ENCODE results near the gene TBX6. TPM values are rescaled to one million over a fixed set of nuclear protein-coding genes. Genes with fewer than 3 reads are reported as not detected.
A peak's percentile ranks its signal among the peaks of the same experiment; 100 is the strongest.

Gene TBX6
- total RNA-seq, 1 donor from 2014 or later = 2.7 TPM

DNA sequence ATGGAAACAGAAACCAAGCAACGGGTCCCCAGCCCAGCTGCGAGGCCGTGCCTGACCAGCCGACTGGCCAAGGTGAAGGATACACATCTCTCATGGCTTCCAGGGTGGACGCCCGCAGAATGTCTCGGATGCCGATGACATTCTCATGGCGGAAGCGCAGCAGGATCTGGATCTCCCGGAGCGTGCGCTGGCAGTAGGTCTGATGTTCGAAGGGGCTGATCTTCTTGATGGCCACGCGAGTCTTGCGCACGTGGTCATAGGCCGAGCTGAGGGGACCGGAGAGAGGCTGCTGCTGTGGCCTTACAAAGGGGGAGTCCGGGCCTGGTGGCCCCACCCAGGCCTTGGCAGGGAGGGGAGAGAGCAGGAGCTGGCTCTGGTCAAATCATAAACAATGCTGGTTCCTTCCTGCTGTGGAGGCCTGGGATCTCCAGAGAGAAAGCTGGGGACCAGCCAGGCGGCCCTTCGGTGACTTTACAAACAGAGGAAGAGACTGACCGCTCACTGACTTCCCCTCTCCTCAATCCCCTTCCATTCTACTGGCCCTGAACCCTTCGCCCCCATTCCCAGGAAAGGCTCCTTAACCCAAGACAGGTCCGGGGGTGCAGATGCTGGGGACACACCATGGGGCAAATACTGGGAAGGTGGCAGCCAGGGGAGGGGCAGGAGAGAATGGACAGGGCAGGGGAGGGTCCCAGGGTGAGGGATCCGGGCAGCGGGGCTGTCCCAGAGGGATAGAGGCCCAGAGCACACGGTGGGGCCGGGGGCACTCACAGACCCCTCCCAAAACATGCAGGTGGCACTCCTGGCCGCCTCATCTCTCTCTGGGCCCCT, 30.2 kb upstream of the TBX6 start:
- Mint-ChIP-seq H3K36me3 (peaks cover 10% of the 10 kb centered on the region), H3K4me3 (peak overlapping the region; percentile 85), H3K4me1 (peaks cover 22% of the 10 kb centered on the region), H3K9me3 (no peaks in the 10 kb centered on the region), H3K27me3 (ENCODE audit: low read depth) (no peaks in the 10 kb centered on the region), H3K27ac (peak overlapping the region; percentile 81)
- DNase-seq (ENCODE audit: low spot score in 2 of 2, unreplicated experiment in 2 of 2) = no peak
- TF ChIP-seq, protein P1, sequence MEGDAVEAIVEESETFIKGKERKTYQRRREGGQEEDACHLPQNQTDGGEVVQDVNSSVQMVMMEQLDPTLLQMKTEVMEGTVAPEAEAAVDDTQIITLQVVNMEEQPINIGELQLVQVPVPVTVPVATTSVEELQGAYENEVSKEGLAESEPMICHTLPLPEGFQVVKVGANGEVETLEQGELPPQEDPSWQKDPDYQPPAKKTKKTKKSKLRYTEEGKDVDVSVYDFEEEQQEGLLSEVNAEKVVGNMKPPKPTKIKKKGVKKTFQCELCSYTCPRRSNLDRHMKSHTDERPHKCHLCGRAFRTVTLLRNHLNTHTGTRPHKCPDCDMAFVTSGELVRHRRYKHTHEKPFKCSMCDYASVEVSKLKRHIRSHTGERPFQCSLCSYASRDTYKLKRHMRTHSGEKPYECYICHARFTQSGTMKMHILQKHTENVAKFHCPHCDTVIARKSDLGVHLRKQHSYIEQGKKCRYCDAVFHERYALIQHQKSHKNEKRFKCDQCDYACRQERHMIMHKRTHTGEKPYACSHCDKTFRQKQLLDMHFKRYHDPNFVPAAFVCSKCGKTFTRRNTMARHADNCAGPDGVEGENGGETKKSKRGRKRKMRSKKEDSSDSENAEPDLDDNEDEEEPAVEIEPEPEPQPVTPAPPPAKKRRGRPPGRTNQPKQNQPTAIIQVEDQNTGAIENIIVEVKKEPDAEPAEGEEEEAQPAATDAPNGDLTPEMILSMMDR (IDR thresholded peaks at IDR 0.05; ENCODE audit: unreplicated experiment) = no peak

- peak overlapping the region; percentile 59 for H3K27ac Mint-ChIP-seq
- peaks cover 22% of the 10 kb centered on the region for H3K4me1 Mint-ChIP-seq
- H3K9me3 Mint-ChIP-seq = no peaks in the 10 kb centered on the region
- H3K4me3 Mint-ChIP-seq = no peak overlapping the region
- peaks cover 12% of the 10 kb centered on the region for H3K36me3 Mint-ChIP-seq
- TF ChIP-seq, protein P1 (IDR thresholded peaks at IDR 0.05; ENCODE audit: unreplicated experiment) = no peak
- DNase-seq (ENCODE audit: low spot score in 2 of 2, unreplicated experiment in 2 of 2) = no peak
- H3K27me3 Mint-ChIP-seq (ENCODE audit: low read depth) = no peaks in the 10 kb centered on the region
Observed at GRCh38 chr16:30120340-30121105, 28.8 kb upstream of the TBX6 start.

DNA sequence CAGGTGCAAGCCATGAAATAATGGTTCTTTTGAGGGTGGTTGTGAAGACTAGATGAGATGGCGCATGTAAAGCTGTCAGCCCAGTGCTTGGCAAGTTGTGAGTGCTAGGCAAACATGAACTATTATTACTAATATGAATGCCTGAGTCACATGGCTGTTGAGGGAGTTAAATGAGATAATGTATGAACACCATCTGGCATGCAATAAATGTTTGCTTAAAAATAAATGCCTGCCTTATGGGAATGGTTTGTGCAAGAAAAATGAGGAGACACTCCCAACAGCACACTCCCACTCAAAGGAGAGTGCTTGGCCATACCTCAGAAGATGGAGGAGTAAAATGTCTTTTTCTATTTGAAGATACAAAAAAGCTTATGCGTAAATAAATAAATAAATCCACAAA, 27.7 kb upstream of the TBX6 start:
- Mint-ChIP-seq H3K4me3 (no peak overlapping the region), H3K9me3 (no peaks in the 10 kb centered on the region), H3K36me3 (peaks cover 12% of the 10 kb centered on the region), H3K4me1 (peaks cover 21% of the 10 kb centered on the region), H3K27me3 (ENCODE audit: low read depth) (no peaks in the 10 kb centered on the region), H3K27ac (peak overlapping the region; percentile 34)
- TF ChIP-seq, protein P1 (IDR thresholded peaks at IDR 0.05; ENCODE audit: unreplicated experiment) = no peak
- no peak for DNase-seq (ENCODE audit: low spot score in 2 of 2, unreplicated experiment in 2 of 2)

DNA sequence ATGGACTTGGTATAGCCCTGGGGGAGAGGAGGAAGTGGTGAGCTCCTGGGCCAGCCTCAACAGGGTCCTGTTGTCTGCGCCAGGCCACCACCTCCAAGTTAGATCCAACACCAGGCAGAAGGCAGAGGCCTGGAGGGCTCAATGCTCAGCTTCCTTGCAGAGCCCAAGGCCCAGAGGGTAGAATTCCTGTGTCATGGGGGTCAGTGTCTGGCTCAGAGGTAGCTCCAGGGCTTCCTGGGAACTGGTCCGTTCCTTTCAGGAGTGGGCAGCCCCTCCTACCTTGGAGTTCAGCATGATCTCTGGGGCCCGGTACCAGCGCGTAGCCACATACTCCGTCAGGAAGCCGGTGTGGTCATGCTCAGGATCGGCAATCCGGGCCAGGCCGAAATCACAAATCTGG, 26.0 kb upstream of the TBX6 start:
- Mint-ChIP-seq H3K4me3 (no peak overlapping the region), H3K36me3 (peaks cover 18% of the 10 kb centered on the region), H3K27ac (no peak overlapping the region), H3K27me3 (ENCODE audit: low read depth) (no peaks in the 10 kb centered on the region), H3K4me1 (peaks cover 16% of the 10 kb centered on the region), H3K9me3 (no peaks in the 10 kb centered on the region)
- no peak for DNase-seq (ENCODE audit: low spot score in 2 of 2, unreplicated experiment in 2 of 2)
- TF ChIP-seq, protein P1 (IDR thresholded peaks at IDR 0.05; ENCODE audit: unreplicated experiment) = no peak

GRCh38 chr16:30116291-30117207, 24.8 kb upstream of the TBX6 start:
- H3K27me3 Mint-ChIP-seq (ENCODE audit: low read depth) = no peaks in the 10 kb centered on the region
- peaks cover 23% of the 10 kb centered on the region for H3K36me3 Mint-ChIP-seq
- no peaks in the 10 kb centered on the region for H3K9me3 Mint-ChIP-seq
- no peak overlapping the region for H3K27ac Mint-ChIP-seq
- DNase-seq (ENCODE audit: low spot score in 2 of 2, unreplicated experiment in 2 of 2) = no peak
- peaks cover 8% of the 10 kb centered on the region for H3K4me1 Mint-ChIP-seq
- no peak overlapping the region for H3K4me3 Mint-ChIP-seq
- TF ChIP-seq, protein P1 (IDR thresholded peaks at IDR 0.05; ENCODE audit: unreplicated experiment) = no peak

All from mesothelial cell of epicardium (in vitro differentiated cells).